KMS-11 (cell line): ENCODE measurements around the gene SEC61A2.

Source experiments
- H2AFZ ChIP-seq: fragments of 200-600 bp; sonication (generic); 2 replicates; pipeline ENCODE4 v1.6.1; 2016; ENCODE audit warnings: antibody characterized with exemption, mixed run types, low read depth
- H3K27ac ChIP-seq: fragments of 200-600 bp; sonication (generic); 2 replicates; pipeline ENCODE4 v1.6.1; 2016; ENCODE audit warnings: mild to moderate bottlenecking, mixed run types
- H3K27me3 ChIP-seq: fragments of 200-600 bp; sonication (generic); 2 replicates; pipeline ENCODE4 v1.6.1; 2017; ENCODE audit warnings: mild to moderate bottlenecking, low read depth, mixed run types, moderate library complexity; ENCODE audit not compliant: insufficient read depth
- H3K36me3 ChIP-seq: fragments of 200-600 bp; sonication (generic); 2 replicates; pipeline ENCODE4 v1.6.1; 2017; ENCODE audit warnings: mild to moderate bottlenecking, mixed run types; ENCODE audit not compliant: insufficient read depth
- H3K4me1 ChIP-seq: fragments of 200-600 bp; sonication (generic); 2 replicates; pipeline ENCODE4 v1.6.1; 2016; ENCODE audit warnings: mild to moderate bottlenecking, low read depth, mixed run types; ENCODE audit not compliant: poor library complexity, severe bottlenecking
- H3K4me2 ChIP-seq: fragments of 200-600 bp; sonication (generic); 2 replicates; pipeline ENCODE4 v1.7.0; 2016; ENCODE audit warnings: mild to moderate bottlenecking, mixed run types
- H3K4me3 ChIP-seq: fragments of 200-600 bp; sonication (generic); IDR thresholded peaks from 2 replicates; pipeline ENCODE4 v1.6.1; 2017; ENCODE audit warnings: low read depth, low read length, mixed read lengths; ENCODE audit not compliant: insufficient read depth
- H3K79me2 ChIP-seq: fragments of 200-600 bp; sonication (generic); 2 replicates; pipeline ENCODE4 v1.6.1; 2016; ENCODE audit warnings: low read depth, mixed run types; ENCODE audit not compliant: insufficient read depth
- H3K9ac ChIP-seq: fragments of 200-600 bp; sonication (generic); 2 replicates; pipeline ENCODE4 v1.6.1; 2016; ENCODE audit warnings: mild to moderate bottlenecking, mixed run types
- H4K20me1 ChIP-seq: fragments of 200-600 bp; sonication (generic); 2 replicates; pipeline ENCODE4 v1.6.1; 2016; ENCODE audit warnings: mild to moderate bottlenecking, mixed run types; ENCODE audit not compliant: insufficient read depth
- TF ChIP-seq, protein P1 (sequence below): fragments of 200-600 bp; sonication (generic); conservative IDR thresholded peaks from 2 replicates; pipeline ENCODE4 v1.6.1; 2017; ENCODE audit warnings: low read depth, mild to moderate bottlenecking, antibody characterized with exemption, low read length, moderate library complexity, mixed read lengths

Gene SEC61A2

DNA sequence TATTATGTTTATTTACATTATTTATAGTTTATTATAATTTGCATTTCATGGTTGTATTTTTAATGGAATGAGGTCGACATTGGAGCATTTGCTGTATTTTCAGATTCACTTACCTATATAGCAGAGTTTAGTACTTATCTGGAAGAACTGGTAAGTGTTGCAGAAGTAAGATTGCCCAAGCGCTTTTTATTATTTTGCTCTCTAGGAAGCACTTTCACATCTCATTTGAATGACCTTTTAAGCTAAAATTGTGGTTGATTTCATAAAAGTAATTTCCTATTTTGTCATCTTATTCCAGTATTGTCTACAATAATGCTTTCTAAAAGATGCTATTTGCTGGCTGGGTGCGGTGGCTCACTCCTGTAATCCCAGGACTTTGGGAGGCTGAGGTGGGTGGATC lies 28.6 kb downstream of the SEC61A2 start:
- H3K27me3 ChIP-seq, result no peaks in the 10 kb centered on the region
- H4K20me1 ChIP-seq, result no peaks in the 10 kb centered on the region
- H3K4me3 ChIP-seq, result no peak overlapping the region
- no peak overlapping the region for H3K4me2 ChIP-seq
- no peaks in the 10 kb centered on the region for H3K4me1 ChIP-seq
- H3K36me3 ChIP-seq, result no peaks in the 10 kb centered on the region; the same call in 1 of the 2 replicates
- TF ChIP-seq, protein P1, sequence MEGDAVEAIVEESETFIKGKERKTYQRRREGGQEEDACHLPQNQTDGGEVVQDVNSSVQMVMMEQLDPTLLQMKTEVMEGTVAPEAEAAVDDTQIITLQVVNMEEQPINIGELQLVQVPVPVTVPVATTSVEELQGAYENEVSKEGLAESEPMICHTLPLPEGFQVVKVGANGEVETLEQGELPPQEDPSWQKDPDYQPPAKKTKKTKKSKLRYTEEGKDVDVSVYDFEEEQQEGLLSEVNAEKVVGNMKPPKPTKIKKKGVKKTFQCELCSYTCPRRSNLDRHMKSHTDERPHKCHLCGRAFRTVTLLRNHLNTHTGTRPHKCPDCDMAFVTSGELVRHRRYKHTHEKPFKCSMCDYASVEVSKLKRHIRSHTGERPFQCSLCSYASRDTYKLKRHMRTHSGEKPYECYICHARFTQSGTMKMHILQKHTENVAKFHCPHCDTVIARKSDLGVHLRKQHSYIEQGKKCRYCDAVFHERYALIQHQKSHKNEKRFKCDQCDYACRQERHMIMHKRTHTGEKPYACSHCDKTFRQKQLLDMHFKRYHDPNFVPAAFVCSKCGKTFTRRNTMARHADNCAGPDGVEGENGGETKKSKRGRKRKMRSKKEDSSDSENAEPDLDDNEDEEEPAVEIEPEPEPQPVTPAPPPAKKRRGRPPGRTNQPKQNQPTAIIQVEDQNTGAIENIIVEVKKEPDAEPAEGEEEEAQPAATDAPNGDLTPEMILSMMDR, result no peak
- no peak overlapping the region for H3K27ac ChIP-seq
- no peaks in the 10 kb centered on the region for H3K79me2 ChIP-seq
- no peak overlapping the region for H3K9ac ChIP-seq
- H2AFZ ChIP-seq, result no peak overlapping the region

DNA sequence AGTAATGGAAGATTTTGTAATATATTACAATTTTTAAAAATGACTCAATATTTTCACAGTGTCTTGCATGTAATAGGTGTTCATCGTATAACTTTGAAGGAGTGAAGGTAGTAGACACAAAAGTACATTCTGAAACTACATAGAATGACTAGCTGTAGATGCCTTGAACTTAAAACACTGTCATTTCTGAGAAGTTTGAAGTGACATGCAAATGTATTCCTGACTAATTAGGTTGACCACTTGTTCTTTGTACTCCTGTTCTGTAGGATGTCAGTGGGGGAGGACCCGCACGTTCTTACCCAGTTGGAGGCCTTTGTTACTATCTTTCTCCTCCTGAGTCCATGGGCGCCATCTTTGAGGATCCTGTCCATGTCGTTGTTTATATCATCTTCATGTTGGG lies 31.2 kb downstream of the SEC61A2 start:
- H3K4me1 ChIP-seq, result no peaks in the 10 kb centered on the region
- no peak overlapping the region for H3K27ac ChIP-seq
- TF ChIP-seq, protein P1, result no peak
- no peak overlapping the region for H3K4me3 ChIP-seq
- no peaks in the 10 kb centered on the region for H3K79me2 ChIP-seq
- H3K4me2 ChIP-seq, result no peak overlapping the region
- no peaks in the 10 kb centered on the region for H3K27me3 ChIP-seq
- H3K9ac ChIP-seq, result no peak overlapping the region
- H2AFZ ChIP-seq, result no peak overlapping the region
- no peaks in the 10 kb centered on the region for H4K20me1 ChIP-seq
- H3K36me3 ChIP-seq, result peaks cover 2% of the 10 kb centered on the region; the same call in 1 of the 2 replicates

DNA sequence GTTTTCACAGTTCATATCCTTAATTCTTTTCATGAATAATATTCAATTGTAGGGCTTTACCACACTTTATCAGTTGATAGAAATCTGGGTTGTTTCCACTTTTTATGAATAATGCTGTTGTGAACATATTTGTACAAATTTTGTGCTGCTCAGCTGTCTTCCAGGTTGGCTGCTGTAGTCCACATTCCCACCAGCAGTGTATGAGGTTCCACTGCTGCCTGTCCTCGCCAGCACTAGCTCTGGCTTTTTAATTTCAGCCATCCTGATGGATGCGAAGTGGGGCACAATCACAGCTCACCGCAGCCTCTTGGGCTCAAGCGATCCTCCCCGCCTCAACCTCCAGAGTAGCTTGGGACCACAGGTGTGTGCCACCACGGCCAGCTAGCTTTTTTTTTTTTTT lies 33.5 kb downstream of the SEC61A2 start:
- Histone ChIP-seq H4K20me1 (no peaks in the 10 kb centered on the region), H3K79me2 (no peaks in the 10 kb centered on the region), H3K36me3 (peaks cover 2% of the 10 kb centered on the region; the same call in 1 of the 2 replicates), H2AFZ (no peak overlapping the region), H3K4me3 (no peak overlapping the region), H3K4me1 (no peaks in the 10 kb centered on the region), H3K27ac (no peak overlapping the region), H3K4me2 (no peak overlapping the region), H3K9ac (no peak overlapping the region), H3K27me3 (no peaks in the 10 kb centered on the region)
- TF ChIP-seq, protein P1, result no peak

DNA sequence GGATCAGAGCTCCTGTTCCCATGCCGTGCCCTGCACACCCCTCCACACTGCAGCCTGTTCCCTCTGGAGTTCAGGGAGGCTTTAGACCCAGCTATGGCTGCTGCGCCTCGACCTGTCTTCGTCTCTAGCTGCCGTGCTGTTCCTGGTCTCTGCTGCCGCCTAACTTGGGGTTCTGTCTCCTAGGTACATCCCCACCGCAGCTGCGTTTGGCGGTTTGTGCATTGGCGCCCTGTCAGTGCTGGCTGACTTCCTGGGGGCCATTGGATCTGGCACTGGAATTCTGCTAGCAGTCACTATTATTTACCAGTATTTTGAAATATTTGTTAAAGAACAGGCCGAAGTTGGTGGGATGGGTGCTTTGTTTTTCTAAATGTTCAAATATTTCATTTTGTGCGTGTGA lies 34.6 kb downstream of the SEC61A2 start:
- H3K4me1 ChIP-seq, result no peaks in the 10 kb centered on the region
- peaks cover 2% of the 10 kb centered on the region; the same call in 1 of the 2 replicates for H3K36me3 ChIP-seq
- no peak overlapping the region for H3K27ac ChIP-seq
- no peaks in the 10 kb centered on the region for H3K27me3 ChIP-seq
- no peak overlapping the region for H3K4me2 ChIP-seq
- H3K4me3 ChIP-seq, result no peak overlapping the region
- H3K79me2 ChIP-seq, result no peaks in the 10 kb centered on the region
- TF ChIP-seq, protein P1, result no peak
- H4K20me1 ChIP-seq, result no peaks in the 10 kb centered on the region
- no peak overlapping the region for H2AFZ ChIP-seq
- no peak overlapping the region for H3K9ac ChIP-seq

DNA sequence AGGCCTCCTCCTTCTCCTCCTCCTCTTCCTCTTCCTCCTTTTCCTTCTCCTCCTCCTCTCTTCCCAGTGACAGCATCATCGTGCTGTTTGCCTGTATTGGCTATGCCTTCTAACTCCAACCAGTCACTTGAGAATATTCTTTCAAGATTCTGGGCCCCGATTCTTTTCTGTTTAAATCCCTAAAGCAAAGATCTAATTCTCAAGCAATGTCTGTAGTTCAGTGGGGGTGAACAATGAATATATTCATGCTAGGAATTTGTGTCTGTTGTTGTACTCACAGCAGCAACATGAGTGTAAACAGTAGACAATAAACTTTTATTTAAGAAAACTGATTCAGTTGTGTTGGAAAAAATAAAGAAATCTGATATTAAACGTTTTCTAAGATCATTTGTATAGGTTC lies 35.6 kb downstream of the SEC61A2 start:
- Histone ChIP-seq H3K4me2 (no peak overlapping the region), H2AFZ (no peak overlapping the region), H3K4me1 (no peaks in the 10 kb centered on the region), H4K20me1 (no peaks in the 10 kb centered on the region), H3K4me3 (no peak overlapping the region), H3K36me3 (peaks cover 2% of the 10 kb centered on the region; the same call in 1 of the 2 replicates), H3K27me3 (no peaks in the 10 kb centered on the region), H3K27ac (no peak overlapping the region), H3K9ac (no peak overlapping the region), H3K79me2 (no peaks in the 10 kb centered on the region)
- TF ChIP-seq, protein P1, result no peak
